Astrocyte (in vitro differentiated cells and primary cell): ENCODE data around the gene MATCAP1. TPM values are rescaled to one million over a fixed set of nuclear protein-coding genes. Genes with fewer than 3 reads are reported as not detected.

Source experiments
- DNase-seq: peaks from one replicate; pipeline ENCODE4 v3.0.0-alpha.2; 2010; ENCODE audit warnings: low read depth
- FAIRE-seq: peaks from 2 replicates; lab custom pipeline; 2011; peaks lifted over from hg19 to GRCh38; lab: Jason Lieb, UNC
- H2AFZ ChIP-seq: 2 replicates; pipeline ENCODE4 v1.6.0; 2012; ENCODE audit warnings: low read depth, low read length, inconsistent platforms
- H3K27ac ChIP-seq: 2 replicates; pipeline ENCODE4 v1.5.1; 2011; ENCODE audit warnings: low read depth, low read length, inconsistent platforms
- H3K27me3 ChIP-seq: 2 replicates; pipeline ENCODE4 v1.6.0; 2011; ENCODE audit warnings: low read length, inconsistent platforms; ENCODE audit not compliant: insufficient read depth
- H3K36me3 ChIP-seq: 2 replicates; pipeline ENCODE4 v1.5.1; 2011; ENCODE audit warnings: low read length, inconsistent platforms; ENCODE audit not compliant: insufficient read depth
- H3K4me1 ChIP-seq: 2 replicates; pipeline ENCODE4 v1.5.1; 2011; ENCODE audit warnings: low read length, inconsistent platforms; ENCODE audit not compliant: insufficient read depth
- H3K4me2 ChIP-seq: 2 replicates; pipeline ENCODE4 v1.6.0; 2012; ENCODE audit warnings: low read length, inconsistent platforms
- H3K4me3 ChIP-seq: 2 replicates; pipeline ENCODE4 v1.5.1; 2011; ENCODE audit warnings: low read depth, mild to moderate bottlenecking, low read length, inconsistent platforms; ENCODE audit not compliant: insufficient read depth
- H3K79me2 ChIP-seq: 2 replicates; pipeline ENCODE4 v1.6.0; 2012; ENCODE audit warnings: mild to moderate bottlenecking, low read length, inconsistent platforms; ENCODE audit not compliant: insufficient read depth
- H3K9ac ChIP-seq: 2 replicates; pipeline ENCODE4 v1.6.0; 2012; ENCODE audit warnings: mild to moderate bottlenecking, low read length, inconsistent platforms
- H3K9me3 ChIP-seq: 2 replicates; pipeline ENCODE4 v1.5.1; 2012; ENCODE audit warnings: low read depth, mild to moderate bottlenecking, low read length, inconsistent platforms; ENCODE audit not compliant: insufficient read depth
- H4K20me1 ChIP-seq: 2 replicates; pipeline ENCODE4 v1.6.0; 2012; ENCODE audit warnings: low read length, inconsistent platforms; ENCODE audit not compliant: insufficient read depth
- H3K27ac Mint-ChIP-seq: one replicate; pipeline ENCODE4 v1.8.0; 2021; ENCODE audit warnings: mild to moderate bottlenecking, mixed read lengths; ENCODE audit not compliant: unreplicated experiment
- H3K27me3 Mint-ChIP-seq: one replicate; pipeline ENCODE4 v1.8.0; 2021; ENCODE audit warnings: low read depth, mixed read lengths; ENCODE audit not compliant: unreplicated experiment
- H3K36me3 Mint-ChIP-seq: one replicate; pipeline ENCODE4 v1.8.0; 2021; ENCODE audit warnings: low read depth, mixed read lengths; ENCODE audit not compliant: unreplicated experiment
- H3K4me1 Mint-ChIP-seq: one replicate; pipeline ENCODE4 v1.8.0; 2021; ENCODE audit warnings: low read depth, mixed read lengths; ENCODE audit not compliant: unreplicated experiment
- H3K4me3 Mint-ChIP-seq: one replicate; pipeline ENCODE4 v1.8.0; 2021; ENCODE audit warnings: mild to moderate bottlenecking, moderate library complexity, mixed read lengths; ENCODE audit not compliant: unreplicated experiment
- H3K9me3 Mint-ChIP-seq: one replicate; pipeline ENCODE4 v1.8.0; 2021; ENCODE audit warnings: mild to moderate bottlenecking, mixed read lengths; ENCODE audit not compliant: unreplicated experiment
- CTCF ChIP-seq: IDR thresholded peaks from 2 replicates; pipeline ENCODE4 v1.5.1; 2011; ENCODE audit warnings: low read depth, mild to moderate bottlenecking, inconsistent platforms, low read length, moderate library complexity; ENCODE audit not compliant: insufficient read depth
- EZH2 ChIP-seq: IDR thresholded peaks from 2 replicates; pipeline ENCODE4 v1.6.1; 2012; ENCODE audit warnings: mild to moderate bottlenecking, low read length, inconsistent platforms; ENCODE audit not compliant: insufficient read depth
- total RNA-seq: library from RNA; stranded (reverse); gene quantifications from 2 replicates; pipeline ENCODE4 v1.2.1, GENCODE V29; 2021

Gene MATCAP1
- total RNA-seq, 1 donor from 2014 or later, result 26.1 TPM

GRCh38 chr16:67228034-67228785 lies 44.4 kb upstream of the MATCAP1 start:
- Histone ChIP-seq H2AFZ (no peak overlapping the region), H3K27ac (no peak overlapping the region), H3K9me3 (no peaks in the 10 kb centered on the region), H3K4me1 (peaks cover 20% of the 10 kb centered on the region), H3K36me3 (peaks cover 35% of the 10 kb centered on the region), H3K4me3 (peak overlapping the region; percentile 92), H3K79me2 (peaks cover 50% of the 10 kb centered on the region), H3K9ac (peak overlapping the region; percentile 96), H3K27me3 (no peaks in the 10 kb centered on the region), H3K4me2 (peak overlapping the region; percentile 94), H4K20me1 (peaks cover 31% of the 10 kb centered on the region)
- no peak for DNase-seq
- H3K9me3 Mint-ChIP-seq, result no peaks in the 10 kb centered on the region
- peaks cover 3% of the 10 kb centered on the region for H3K4me1 Mint-ChIP-seq
- no peaks in the 10 kb centered on the region for H3K27me3 Mint-ChIP-seq
- peak overlapping the region; percentile 98 for H3K27ac Mint-ChIP-seq
- peak overlapping the region; percentile 99 for H3K4me3 Mint-ChIP-seq
- FAIRE-seq, result no peak
- H3K36me3 Mint-ChIP-seq, result peaks cover 7% of the 10 kb centered on the region
- TF ChIP-seq CTCF, result no peak
- no peak for TF ChIP-seq EZH2

GRCh38 chr16:67227567-67227921 lies 43.8 kb upstream of the MATCAP1 start:
- H3K27me3 Mint-ChIP-seq, result no peaks in the 10 kb centered on the region

More at GRCh38 chr16:67227567-67227921, 43.8 kb upstream of the MATCAP1 start:
- H3K79me2 ChIP-seq, result peaks cover 50% of the 10 kb centered on the region
- no peak for TF ChIP-seq CTCF
- TF ChIP-seq EZH2, result no peak
- Mint-ChIP-seq H3K4me3 (peak overlapping the region; percentile 99), H3K36me3 (peaks cover 9% of the 10 kb centered on the region), H3K4me1 (peaks cover 3% of the 10 kb centered on the region), H3K27ac (peak overlapping the region; percentile 98), H3K9me3 (no peaks in the 10 kb centered on the region)
- peak overlapping the region; percentile 96 for H3K9ac ChIP-seq
- H3K4me3 ChIP-seq, result peak overlapping the region; percentile 92
- no peaks in the 10 kb centered on the region for H3K27me3 ChIP-seq
- DNase-seq, result no peak
- H3K9me3 ChIP-seq, result no peaks in the 10 kb centered on the region
- peaks cover 20% of the 10 kb centered on the region for H3K4me1 ChIP-seq
- H3K27ac ChIP-seq, result peak overlapping the region; percentile 80
- peaks cover 35% of the 10 kb centered on the region for H3K36me3 ChIP-seq
- H4K20me1 ChIP-seq, result peaks cover 31% of the 10 kb centered on the region
- peak overlapping the region; percentile 63 for H2AFZ ChIP-seq
- peak overlapping the region; percentile 94 for H3K4me2 ChIP-seq
- no peak for FAIRE-seq
